SK-N-SH (cell line): ENCODE measurements around the gene CPNE4. TPM values are rescaled to one million over a fixed set of nuclear protein-coding genes. Genes with fewer than 3 reads are reported as not detected.

Experiments
- CTCF ChIA-PET: fragments of 300-600, 350-600 bp; formaldehyde crosslinking; extraction: SDS; loops from one replicate; lab custom pipeline; 2021; lab: Yijun Ruan, JAX
- POLR2A ChIA-PET: fragments of 350-600 bp; sonication (Branson Sonifier 250); formaldehyde crosslinking; extraction: SDS; loops from one replicate; lab custom pipeline; 2020; ENCODE audit warnings: antibody characterized with exemption, inconsistent platforms; lab: Yijun Ruan, JAX
- DNase-seq: peaks from one replicate; pipeline ENCODE4 v3.0.0; 2012
- H2AFZ ChIP-seq: fragments of 200-600 bp; sonication (generic); 2 replicates; pipeline ENCODE4 v1.8.1; 2016; ENCODE audit warnings: antibody characterized with exemption, mild to moderate bottlenecking, low read depth
- H3F3A ChIP-seq: fragments of 200-600 bp; sonication (generic); replicated peaks from 2 replicates; pipeline ENCODE3; 2016; ENCODE audit warnings: antibody characterized with exemption, mild to moderate bottlenecking; ENCODE audit not compliant: insufficient read depth
- H3K27ac ChIP-seq, 2 experiments: fragments of 200-500 bp in 1 of 2; fragments of 200-600 bp in 1 of 2; sonication (Bioruptor generic) in 1 of 2; sonication (generic), shearing (Covaris generic) in 1 of 2; 2 replicates each; pipeline versions ENCODE4 v1.5.1 to v1.6.1; 2014 to 2016; ENCODE audit warnings: low read depth in 2 of 2, inconsistent platforms in 1 of 2, low read length in 1 of 2, mild to moderate bottlenecking in 1 of 2, mixed read lengths in 1 of 2
- H3K27me3 ChIP-seq: fragments of 200-600 bp; sonication (generic), shearing (Covaris generic); 2 replicates; pipeline ENCODE4 v1.6.1; 2016; ENCODE audit warnings: mixed run types; ENCODE audit not compliant: insufficient read depth
- H3K36me3 ChIP-seq, 2 experiments: fragments of 200-500 bp in 1 of 2; fragments of 200-600 bp in 1 of 2; sonication (Bioruptor generic) in 1 of 2; sonication (generic) in 1 of 2; replicated peaks in 1 of 2; 2 replicates each; pipeline versions ENCODE3 to v1.5.1; 2014 to 2016; ENCODE audit warnings: low read length in 1 of 2, mild to moderate bottlenecking in 1 of 2; ENCODE audit not compliant: insufficient read depth in 2 of 2, control insufficient read depth in 1 of 2
- H3K4me1 ChIP-seq, 2 experiments: fragments of 200-500 bp in 1 of 2; fragments of 200-600 bp in 1 of 2; sonication (Bioruptor generic) in 1 of 2; sonication (generic), shearing (Covaris generic) in 1 of 2; 2 replicates each; pipeline versions ENCODE4 v1.5.1 to v1.6.1; 2014 to 2016; ENCODE audit warnings: low read depth in 1 of 2, low read length in 1 of 2, mixed run types in 1 of 2; ENCODE audit not compliant: insufficient read depth in 2 of 2, control insufficient read depth in 1 of 2
- H3K4me2 ChIP-seq: fragments of 200-600 bp; sonication (generic), shearing (Covaris generic); 2 replicates; pipeline ENCODE4 v1.6.1; 2017; ENCODE audit warnings: mixed run types
- H3K4me3 ChIP-seq, 2 experiments: fragments of 200-500 bp in 1 of 2; fragments of 200-600 bp in 1 of 2; sonication (Bioruptor generic) in 1 of 2; sonication (generic), shearing (Covaris generic) in 1 of 2; 2 replicates each; pipeline versions ENCODE4 v1.5.1 to v1.8.1; 2014 to 2016; ENCODE audit warnings: low read depth in 2 of 2, inconsistent platforms in 1 of 2, low read length in 1 of 2, mild to moderate bottlenecking in 1 of 2, mixed read lengths in 1 of 2, moderate library complexity in 1 of 2
- H3K79me2 ChIP-seq: fragments of 200-600 bp; sonication (generic); 2 replicates; pipeline ENCODE4 v1.8.1; 2017; ENCODE audit warnings: mild to moderate bottlenecking; ENCODE audit not compliant: insufficient read depth
- H3K9ac ChIP-seq: fragments of 200-600 bp; sonication (generic); 2 replicates; pipeline ENCODE4 v1.6.1; 2017; ENCODE audit warnings: mixed run types
- H3K9me2 ChIP-seq: fragments of 200-600 bp; sonication (generic); 2 replicates; pipeline ENCODE4 v1.6.1; 2017; ENCODE audit warnings: mixed run types
- H3K9me3 ChIP-seq: fragments of 200-600 bp; sonication (generic); 2 replicates; pipeline ENCODE4 v1.6.1; 2017; ENCODE audit warnings: mixed run types, mild to moderate bottlenecking, moderate library complexity
- H4K20me1 ChIP-seq: fragments of 200-600 bp; sonication (generic); 2 replicates; pipeline ENCODE4 v1.6.1; 2017; ENCODE audit warnings: mild to moderate bottlenecking, mixed run types; ENCODE audit not compliant: insufficient read depth
- CTCF ChIP-seq: fragments of 200-600 bp; sonication (generic); IDR thresholded peaks from 2 replicates; pipeline ENCODE4 v1.6.1; 2017; ENCODE audit warnings: antibody characterized with exemption, mild to moderate bottlenecking, moderate library complexity
- EP300 ChIP-seq, 2 experiments: IDR thresholded peaks; 2 replicates each; pipeline versions ENCODE4 v1.4.0 to v1.6.1; 2012; ENCODE audit warnings: borderline replicate concordance in 1 of 2, low read depth in 1 of 2, low read length in 1 of 2
- FOXM1 ChIP-seq: IDR thresholded peaks from 2 replicates; pipeline ENCODE4 v1.4.0; 2012; ENCODE audit warnings: low read depth, mild to moderate bottlenecking
- MEF2A ChIP-seq: IDR thresholded peaks from 2 replicates; pipeline ENCODE4 v1.4.0; 2012; ENCODE audit warnings: low read depth, borderline replicate concordance
- MXI1 ChIP-seq: IDR thresholded peaks from 2 replicates; pipeline ENCODE4 v1.6.1; 2012; ENCODE audit warnings: mild to moderate bottlenecking, low read depth, low read length, improper control_type of control experiment
- RAD21 ChIP-seq: IDR thresholded peaks from 2 replicates; pipeline ENCODE4 v1.6.1; 2012; ENCODE audit warnings: mild to moderate bottlenecking, low read length
- RFX5 ChIP-seq: IDR thresholded peaks from 2 replicates; pipeline ENCODE4 v1.6.1; 2012; ENCODE audit warnings: mild to moderate bottlenecking, improper control_type of control experiment, low read length
- RXRA ChIP-seq: IDR thresholded peaks from 2 replicates; pipeline ENCODE4 v1.4.0; 2012; ENCODE audit warnings: low read depth, mild to moderate bottlenecking, borderline replicate concordance
- TAF1 ChIP-seq: IDR thresholded peaks from 2 replicates; pipeline ENCODE4 v1.6.1; 2012; ENCODE audit warnings: low read depth, mild to moderate bottlenecking, low read length, moderate library complexity, borderline replicate concordance
- USF2 ChIP-seq: fragments of 150-350 bp; IDR thresholded peaks from 2 replicates; pipeline ENCODE4 v1.6.1; 2017; ENCODE audit warnings: antibody characterized with exemption, low read length, low read depth, borderline replicate concordance
- ZBTB33 ChIP-seq: IDR thresholded peaks from 2 replicates; pipeline ENCODE4 v1.4.0; 2012; ENCODE audit warnings: low read depth, borderline replicate concordance
- WGBS: methylation state at CpG from one replicate; pipeline ENCODE4 v1.1.6; 2017; ENCODE audit warnings: low lambda C conversion rate; 5-methylcytosine and 5-hydroxymethylcytosine counted together
- polyA plus RNA-seq, 3 experiments: library from polyadenylated mRNA; depleted of rRNA; stranded (reverse); fragments of >200 nt; gene quantifications; 2 replicates each; pipeline ENCODE4 v1.2.3, GENCODE V29; 2012

CPNE4 gene
- polyA plus RNA-seq, 1 of the 3 experiments (the other 2 are of a cell fraction): not detected

GRCh38 chr3:131733086-131733841, 301.6 kb downstream of the CPNE4 start:
- no peaks in the 10 kb centered on the region for H3K79me2 ChIP-seq
- H3K27me3 ChIP-seq: no peaks in the 10 kb centered on the region
- H3F3A ChIP-seq: peaks cover 5% of the 10 kb centered on the region
- no peak overlapping the region for H3K27ac ChIP-seq
- H4K20me1 ChIP-seq: no peaks in the 10 kb centered on the region
- CTCF ChIA-PET: no interaction called here
- H3K4me1 ChIP-seq: peaks cover 0 to 7% of the 10 kb centered on the region in 2 experiments; a peak in 3 of 4 replicates
- H3K9me3 ChIP-seq: no peaks in the 10 kb centered on the region
- DNase-seq: no peak
- no peak for TF ChIP-seq MEF2A
- TF ChIP-seq, all 33 proteins: peak for 0
- H3K9me2 ChIP-seq: no peaks in the 10 kb centered on the region
- H3K4me3 ChIP-seq: no peak overlapping the region
- 52% methylated on average over 5 of the region's 5 CpGs for WGBS
- H3K9ac ChIP-seq: no peak overlapping the region
- POLR2A ChIA-PET: no interaction called here
- no peak overlapping the region for H3K4me2 ChIP-seq
- H2AFZ ChIP-seq: no peak overlapping the region
- no peaks in the 10 kb centered on the region for H3K36me3 ChIP-seq

GRCh38 chr3:131731709-131732108, 303.1 kb downstream of the CPNE4 start:
- no peaks in the 10 kb centered on the region for H3K9me3 ChIP-seq
- H3F3A ChIP-seq: no peaks in the 10 kb centered on the region
- TF ChIP-seq MEF2A (no peak), RXRA (no peak), RAD21 (no peak), CTCF (no peak), EP300 (IDR thresholded peaks at IDR 0.05; ENCODE audit: borderline replicate concordance in 1 of 2, low read depth in 1 of 2, low read length in 1 of 2) (no peak), MXI1 (no peak), USF2 (no peak), TAF1 (no peak), RFX5 (no peak), FOXM1 (no peak), ZBTB33 (no peak)
- H3K27ac ChIP-seq: no peak overlapping the region
- 24% methylated on average over 2 of the region's 2 CpGs for WGBS
- H3K9me2 ChIP-seq: no peaks in the 10 kb centered on the region
- POLR2A ChIA-PET: no interaction called here
- CTCF ChIA-PET: no interaction called here
- H3K79me2 ChIP-seq: no peaks in the 10 kb centered on the region
- DNase-seq: no peak
- peaks cover 0 to 3% of the 10 kb centered on the region in 2 experiments; a peak in 2 of 4 replicates for H3K4me1 ChIP-seq
- no peaks in the 10 kb centered on the region for H3K27me3 ChIP-seq
- no peak overlapping the region for H3K4me2 ChIP-seq
- H2AFZ ChIP-seq: no peak overlapping the region
- H4K20me1 ChIP-seq: no peaks in the 10 kb centered on the region
- no peak overlapping the region for H3K9ac ChIP-seq
- no peaks in the 10 kb centered on the region for H3K36me3 ChIP-seq
- no peak overlapping the region for H3K4me3 ChIP-seq
